HEK293 (cell line): Measurements from ENCODE around the gene HSFX4.
"Not testable (repeated sequence)": the region's sequence is repeated elsewhere in the genome, so short reads cannot be mapped to it uniquely, and the experiment has no call there.

Experiments used
- CTCF ChIA-PET: fragments of 350-600 bp; formaldehyde crosslinking; extraction: SDS; loops from one replicate; lab custom pipeline; 2021; ENCODE audit warnings: antibody characterized with exemption; lab: Yijun Ruan, JAX
- POLR2A ChIA-PET: fragments of 300-600 bp; formaldehyde crosslinking; extraction: SDS; loops from one replicate; lab custom pipeline; 2020; ENCODE audit warnings: antibody characterized with exemption, inconsistent platforms; lab: Yijun Ruan, JAX
- H3K27ac ChIP-seq: fragments of 200-500 bp; sonication (Bioruptor generic); 2 replicates; pipeline ENCODE4 v1.5.1; 2014; ENCODE audit warnings: low read depth, low read length, control low read depth, inconsistent platforms; ENCODE audit errors: extremely low read depth
- H3K36me3 ChIP-seq, 2 experiments: fragments of 200-500 bp in 1 of 2; sonication (Bioruptor generic) in 1 of 2; 1 replicate in 1 of 2; 2 replicates in 1 of 2; pipeline ENCODE4 v1.5.1; 2014 to 2017; ENCODE audit warnings: inconsistent platforms in 2 of 2, low read length in 2 of 2; ENCODE audit not compliant: control insufficient read depth in 2 of 2, insufficient read depth in 1 of 2
- H3K4me1 ChIP-seq: fragments of 200-500 bp; sonication (Bioruptor generic); 2 replicates; pipeline ENCODE4 v1.5.1; 2014; ENCODE audit warnings: mild to moderate bottlenecking, low read length, inconsistent platforms; ENCODE audit not compliant: control insufficient read depth, insufficient read depth
- H3K4me3 ChIP-seq: 2 replicates; pipeline ENCODE4 v1.5.1; 2011; ENCODE audit warnings: low read depth, mild to moderate bottlenecking, control low read depth, low read length, moderate library complexity
- H3K9me3 ChIP-seq: fragments of 200-500 bp; sonication (Bioruptor generic); 2 replicates; pipeline ENCODE4 v1.5.1; 2014; ENCODE audit warnings: low read depth, low read length, inconsistent platforms; ENCODE audit not compliant: control insufficient read depth, insufficient read depth
- SP2 ChIP-seq: fragments of 450-650 bp; formaldehyde crosslinking; IDR thresholded peaks from 2 replicates; pipeline ENCODE4 v1.5.1; 2016; ENCODE audit warnings: missing biosample characterization, missing genetic modification characterization
- ZNF423 ChIP-seq: fragments of 450-650 bp; formaldehyde crosslinking; IDR thresholded peaks from 2 replicates; pipeline ENCODE4 v1.5.1; 2016; ENCODE audit warnings: missing biosample characterization, missing genetic modification characterization
- ZNF521 ChIP-seq: fragments of 450-650 bp; formaldehyde crosslinking; IDR thresholded peaks from 2 replicates; pipeline ENCODE4 v1.5.1; 2017; ENCODE audit warnings: missing biosample characterization, mild to moderate bottlenecking, missing genetic modification characterization
- TF ChIP-seq, protein P1 (sequence below): fragments of 450-650 bp; formaldehyde crosslinking; IDR thresholded peaks from 2 replicates; pipeline ENCODE4 v1.5.1; 2016; ENCODE audit warnings: missing biosample characterization, missing genetic modification characterization, low read depth

The HSFX4 gene

DNA sequence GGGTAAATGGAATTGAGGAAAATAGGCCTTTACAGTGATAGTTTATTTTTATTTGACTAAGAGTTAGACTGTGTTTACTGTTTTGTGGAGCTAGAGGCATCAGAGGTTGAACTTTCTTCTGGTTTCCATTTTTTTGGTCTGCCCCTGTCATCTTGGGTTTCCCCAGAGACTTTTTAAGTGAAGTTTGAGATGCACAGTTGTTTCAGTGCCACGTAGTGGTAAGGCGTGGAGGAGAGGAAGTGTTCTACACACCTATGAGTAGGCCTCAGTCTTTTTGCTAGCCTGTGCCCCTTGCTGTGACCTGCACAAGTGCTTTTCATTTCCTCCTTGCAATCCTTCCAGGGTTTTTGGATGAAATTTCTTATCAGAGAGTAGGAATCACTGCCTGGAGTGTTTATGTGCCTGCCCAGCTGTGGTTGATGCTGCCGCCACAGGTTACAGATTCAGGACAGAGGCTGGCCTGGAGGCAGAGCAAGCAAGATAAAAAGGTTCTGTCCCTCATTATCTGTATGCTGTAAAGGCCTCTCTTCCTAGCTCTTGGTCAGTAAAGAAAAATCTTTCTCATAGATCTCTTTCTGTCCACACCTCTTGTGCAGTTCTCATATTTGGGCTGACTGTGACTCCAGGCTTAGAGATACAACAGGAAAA lies 12.5 kb upstream of the HSFX4 start:
- no peaks in the 10 kb centered on the region for H3K4me1 ChIP-seq
- TF ChIP-seq, protein P1, sequence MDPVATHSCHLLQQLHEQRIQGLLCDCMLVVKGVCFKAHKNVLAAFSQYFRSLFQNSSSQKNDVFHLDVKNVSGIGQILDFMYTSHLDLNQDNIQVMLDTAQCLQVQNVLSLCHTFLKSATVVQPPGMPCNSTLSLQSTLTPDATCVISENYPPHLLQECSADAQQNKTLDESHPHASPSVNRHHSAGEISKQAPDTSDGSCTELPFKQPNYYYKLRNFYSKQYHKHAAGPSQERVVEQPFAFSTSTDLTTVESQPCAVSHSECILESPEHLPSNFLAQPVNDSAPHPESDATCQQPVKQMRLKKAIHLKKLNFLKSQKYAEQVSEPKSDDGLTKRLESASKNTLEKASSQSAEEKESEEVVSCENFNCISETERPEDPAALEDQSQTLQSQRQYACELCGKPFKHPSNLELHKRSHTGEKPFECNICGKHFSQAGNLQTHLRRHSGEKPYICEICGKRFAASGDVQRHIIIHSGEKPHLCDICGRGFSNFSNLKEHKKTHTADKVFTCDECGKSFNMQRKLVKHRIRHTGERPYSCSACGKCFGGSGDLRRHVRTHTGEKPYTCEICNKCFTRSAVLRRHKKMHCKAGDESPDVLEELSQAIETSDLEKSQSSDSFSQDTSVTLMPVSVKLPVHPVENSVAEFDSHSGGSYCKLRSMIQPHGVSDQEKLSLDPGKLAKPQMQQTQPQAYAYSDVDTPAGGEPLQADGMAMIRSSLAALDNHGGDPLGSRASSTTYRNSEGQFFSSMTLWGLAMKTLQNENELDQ (tag by site-specific recombination), result no peak
- TF ChIP-seq SP2 (tag by site-specific recombination), result no peak
- no peak for TF ChIP-seq ZNF521
- TF ChIP-seq ZNF423 (tag by site-specific recombination), result no peak
- H3K9me3 ChIP-seq, result no peaks in the 10 kb centered on the region
- CTCF ChIA-PET, result interaction anchor here (0.6 to 0.7 kb wide), 2 partner anchors 14 to 404 kb away, joined by 3 to 5 read pairs; no protein-coding TSS in a partner anchor
- POLR2A ChIA-PET, result no interaction called here
- H3K36me3 ChIP-seq, result no peaks in the 10 kb centered on the region
- H3K4me3 ChIP-seq, result no peak overlapping the region
- no peak overlapping the region for H3K27ac ChIP-seq

DNA sequence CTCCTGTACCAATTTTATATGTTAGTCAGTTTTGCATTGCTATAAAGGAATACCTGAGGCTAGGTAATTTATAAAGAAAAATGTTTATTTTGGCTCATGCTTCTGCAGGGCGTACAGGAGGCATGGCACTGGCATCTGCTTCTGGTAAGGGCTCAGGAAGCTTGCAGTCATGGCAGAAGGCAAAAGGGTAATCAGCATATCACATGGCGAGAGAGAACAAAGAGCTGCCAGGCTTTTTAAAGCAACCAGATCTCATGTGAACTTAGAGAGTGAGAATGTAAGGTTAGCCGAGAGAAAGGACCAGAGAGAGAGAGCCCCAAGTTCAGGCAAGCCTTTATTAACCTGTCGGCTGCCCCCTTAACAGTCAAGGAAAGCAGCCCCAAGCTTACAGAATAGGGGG lies 5.5 kb upstream of the HSFX4 start:
- CTCF ChIA-PET, H3K4me3 ChIP-seq, H3K4me1 ChIP-seq, H3K36me3 ChIP-seq, H3K9me3 ChIP-seq, H3K27ac ChIP-seq, POLR2A ChIA-PET: not testable (repeated sequence)

GRCh38 chrX:149924434-149924833 lies 4.9 kb upstream of the HSFX4 start:
- POLR2A ChIA-PET, H3K4me1 ChIP-seq, H3K4me3 ChIP-seq, H3K27ac ChIP-seq, H3K9me3 ChIP-seq, CTCF ChIA-PET, H3K36me3 ChIP-seq: not testable (repeated sequence)

DNA sequence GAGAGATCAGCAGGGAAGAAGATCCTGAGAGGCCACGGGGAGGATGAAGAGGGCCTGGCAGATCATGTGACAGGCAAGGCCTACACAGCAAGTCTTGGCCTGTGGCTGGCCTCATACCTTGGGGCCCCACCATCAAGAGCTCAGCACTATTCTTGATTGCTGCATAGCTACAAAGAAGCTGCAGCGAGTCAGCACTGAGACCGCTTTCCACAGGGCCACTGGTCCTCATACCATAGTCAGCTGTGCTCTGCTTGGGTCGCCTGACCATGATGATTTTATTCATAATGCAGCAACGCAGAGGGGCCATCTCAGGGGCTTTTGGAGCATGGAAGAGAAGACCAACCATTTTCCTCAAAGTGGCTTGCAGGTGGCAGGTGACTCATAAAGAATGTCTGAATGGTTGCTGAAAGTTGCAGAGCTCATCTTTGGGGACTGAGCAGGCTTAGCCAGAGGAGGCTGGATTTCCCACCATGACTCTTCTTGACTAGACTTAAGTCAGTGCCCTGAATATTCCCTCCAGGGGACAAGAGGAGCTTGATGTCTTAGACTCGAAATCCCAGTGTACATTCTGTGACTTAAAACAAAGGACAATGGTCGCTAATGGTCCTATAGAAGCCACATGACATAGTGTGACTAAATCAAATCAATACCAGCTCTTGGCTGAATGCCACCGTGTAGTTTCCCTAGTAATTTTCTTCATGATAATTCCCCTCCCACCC lies 2.0 kb upstream of the HSFX4 start:
- H3K4me1 ChIP-seq, H3K9me3 ChIP-seq, H3K36me3 ChIP-seq, H3K27ac ChIP-seq, POLR2A ChIA-PET, CTCF ChIA-PET, H3K4me3 ChIP-seq: not testable (repeated sequence)

- H3K36me3 ChIP-seq, H3K4me1 ChIP-seq, POLR2A ChIA-PET, CTCF ChIA-PET, H3K27ac ChIP-seq, H3K9me3 ChIP-seq, H3K4me3 ChIP-seq: not testable (repeated sequence)
Observed at GRCh38 chrX:149927964-149928258, 1.5 kb upstream of the HSFX4 start.

DNA sequence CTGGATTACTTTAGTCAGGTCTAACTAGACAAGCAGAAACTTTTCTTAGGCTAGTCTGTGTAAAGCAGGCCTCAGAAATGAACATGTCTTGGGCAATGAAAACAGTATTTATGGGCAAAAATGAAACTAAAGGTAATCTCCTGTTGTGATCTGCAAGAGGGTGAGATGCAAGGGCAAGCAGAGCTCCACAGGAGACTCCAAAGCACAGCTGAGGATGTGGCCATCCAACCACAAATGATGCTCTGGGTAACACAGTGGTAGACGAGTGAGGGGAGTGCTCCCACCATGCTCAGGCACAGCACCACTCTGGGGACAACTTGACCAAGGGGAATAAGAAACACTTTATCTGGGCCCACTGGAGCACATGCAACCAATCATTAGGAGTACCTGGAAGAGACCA lies 738 bp upstream of the HSFX4 start:
- H3K4me1 ChIP-seq, H3K36me3 ChIP-seq, H3K4me3 ChIP-seq, H3K9me3 ChIP-seq, H3K27ac ChIP-seq, POLR2A ChIA-PET, CTCF ChIA-PET: not testable (repeated sequence)

DNA sequence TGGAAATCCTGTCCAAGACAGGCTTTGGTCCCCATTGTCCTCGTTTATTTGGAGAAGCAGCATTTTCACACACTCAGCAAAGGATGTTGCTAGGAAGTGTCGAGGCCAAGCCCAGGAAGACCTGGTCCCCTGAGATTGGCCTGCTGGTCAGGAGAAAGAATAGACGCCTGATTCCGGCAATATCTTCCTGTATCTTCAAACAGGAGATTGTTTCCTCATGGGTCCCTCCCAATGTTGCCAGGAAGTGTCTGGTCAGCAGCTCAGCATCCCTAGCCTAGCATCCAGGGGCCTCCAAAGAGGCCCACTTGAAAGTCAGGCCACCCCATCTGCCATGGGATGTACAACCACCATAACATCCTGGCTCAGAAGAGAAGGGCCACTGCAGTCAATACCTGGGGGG lies 2.0 kb downstream of the HSFX4 start:
- H3K9me3 ChIP-seq, H3K4me1 ChIP-seq, POLR2A ChIA-PET, H3K4me3 ChIP-seq, H3K27ac ChIP-seq, CTCF ChIA-PET: not testable (repeated sequence)
- peaks cover 0 to 21% of the 10 kb centered on the region in 2 experiments; a peak in 1 of 3 replicates for H3K36me3 ChIP-seq

- H3K4me3 ChIP-seq, H3K9me3 ChIP-seq, POLR2A ChIA-PET, H3K4me1 ChIP-seq, H3K27ac ChIP-seq, CTCF ChIA-PET: not testable (repeated sequence)
- H3K36me3 ChIP-seq, result peaks cover 0 to 21% of the 10 kb centered on the region in 2 experiments; a peak in 1 of 3 replicates
Observed at GRCh38 chrX:149932150-149932549, 2.8 kb downstream of the HSFX4 start.

DNA sequence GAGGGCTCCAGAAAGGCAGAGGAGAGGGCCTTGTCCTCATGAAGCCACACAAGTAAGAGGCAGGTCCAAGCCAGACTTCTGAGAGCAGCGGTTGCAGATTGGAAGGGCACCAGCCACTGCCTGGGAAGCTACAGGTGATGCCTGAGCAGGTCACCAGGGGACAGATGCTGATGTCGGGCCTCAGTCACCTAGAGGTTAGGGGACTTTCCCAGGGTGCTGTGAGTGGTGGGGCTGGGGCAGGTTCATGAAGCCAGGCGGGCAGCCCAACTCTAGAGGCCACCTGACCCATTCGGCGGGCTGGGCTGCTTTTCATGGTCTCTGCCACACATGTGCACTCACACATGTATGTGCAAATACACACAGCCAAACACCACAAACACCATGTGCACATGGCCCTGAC lies 3.6 kb downstream of the HSFX4 start:
- H3K4me1 ChIP-seq, H3K27ac ChIP-seq, H3K9me3 ChIP-seq, POLR2A ChIA-PET, CTCF ChIA-PET, H3K4me3 ChIP-seq: not testable (repeated sequence)
- peaks cover 0 to 21% of the 10 kb centered on the region in 2 experiments; a peak in 1 of 3 replicates for H3K36me3 ChIP-seq
